HG02610 (cell line): ENCODE results near the gene LYST.
"Not testable (repeated sequence)": the region's sequence is repeated elsewhere in the genome, so short reads cannot be mapped to it uniquely, and the experiment has no call there.

Source experiments
- ATAC-seq: cut with Tn5 transposase; IDR thresholded peaks from one replicate; pipeline ENCODE4 v1.9.1; 2021; ENCODE audit warnings: mild to moderate bottlenecking, moderate library complexity; ENCODE audit not compliant: unreplicated experiment

LYST gene, protein sequence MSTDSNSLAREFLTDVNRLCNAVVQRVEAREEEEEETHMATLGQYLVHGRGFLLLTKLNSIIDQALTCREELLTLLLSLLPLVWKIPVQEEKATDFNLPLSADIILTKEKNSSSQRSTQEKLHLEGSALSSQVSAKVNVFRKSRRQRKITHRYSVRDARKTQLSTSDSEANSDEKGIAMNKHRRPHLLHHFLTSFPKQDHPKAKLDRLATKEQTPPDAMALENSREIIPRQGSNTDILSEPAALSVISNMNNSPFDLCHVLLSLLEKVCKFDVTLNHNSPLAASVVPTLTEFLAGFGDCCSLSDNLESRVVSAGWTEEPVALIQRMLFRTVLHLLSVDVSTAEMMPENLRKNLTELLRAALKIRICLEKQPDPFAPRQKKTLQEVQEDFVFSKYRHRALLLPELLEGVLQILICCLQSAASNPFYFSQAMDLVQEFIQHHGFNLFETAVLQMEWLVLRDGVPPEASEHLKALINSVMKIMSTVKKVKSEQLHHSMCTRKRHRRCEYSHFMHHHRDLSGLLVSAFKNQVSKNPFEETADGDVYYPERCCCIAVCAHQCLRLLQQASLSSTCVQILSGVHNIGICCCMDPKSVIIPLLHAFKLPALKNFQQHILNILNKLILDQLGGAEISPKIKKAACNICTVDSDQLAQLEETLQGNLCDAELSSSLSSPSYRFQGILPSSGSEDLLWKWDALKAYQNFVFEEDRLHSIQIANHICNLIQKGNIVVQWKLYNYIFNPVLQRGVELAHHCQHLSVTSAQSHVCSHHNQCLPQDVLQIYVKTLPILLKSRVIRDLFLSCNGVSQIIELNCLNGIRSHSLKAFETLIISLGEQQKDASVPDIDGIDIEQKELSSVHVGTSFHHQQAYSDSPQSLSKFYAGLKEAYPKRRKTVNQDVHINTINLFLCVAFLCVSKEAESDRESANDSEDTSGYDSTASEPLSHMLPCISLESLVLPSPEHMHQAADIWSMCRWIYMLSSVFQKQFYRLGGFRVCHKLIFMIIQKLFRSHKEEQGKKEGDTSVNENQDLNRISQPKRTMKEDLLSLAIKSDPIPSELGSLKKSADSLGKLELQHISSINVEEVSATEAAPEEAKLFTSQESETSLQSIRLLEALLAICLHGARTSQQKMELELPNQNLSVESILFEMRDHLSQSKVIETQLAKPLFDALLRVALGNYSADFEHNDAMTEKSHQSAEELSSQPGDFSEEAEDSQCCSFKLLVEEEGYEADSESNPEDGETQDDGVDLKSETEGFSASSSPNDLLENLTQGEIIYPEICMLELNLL (N-terminal part only)

DNA sequence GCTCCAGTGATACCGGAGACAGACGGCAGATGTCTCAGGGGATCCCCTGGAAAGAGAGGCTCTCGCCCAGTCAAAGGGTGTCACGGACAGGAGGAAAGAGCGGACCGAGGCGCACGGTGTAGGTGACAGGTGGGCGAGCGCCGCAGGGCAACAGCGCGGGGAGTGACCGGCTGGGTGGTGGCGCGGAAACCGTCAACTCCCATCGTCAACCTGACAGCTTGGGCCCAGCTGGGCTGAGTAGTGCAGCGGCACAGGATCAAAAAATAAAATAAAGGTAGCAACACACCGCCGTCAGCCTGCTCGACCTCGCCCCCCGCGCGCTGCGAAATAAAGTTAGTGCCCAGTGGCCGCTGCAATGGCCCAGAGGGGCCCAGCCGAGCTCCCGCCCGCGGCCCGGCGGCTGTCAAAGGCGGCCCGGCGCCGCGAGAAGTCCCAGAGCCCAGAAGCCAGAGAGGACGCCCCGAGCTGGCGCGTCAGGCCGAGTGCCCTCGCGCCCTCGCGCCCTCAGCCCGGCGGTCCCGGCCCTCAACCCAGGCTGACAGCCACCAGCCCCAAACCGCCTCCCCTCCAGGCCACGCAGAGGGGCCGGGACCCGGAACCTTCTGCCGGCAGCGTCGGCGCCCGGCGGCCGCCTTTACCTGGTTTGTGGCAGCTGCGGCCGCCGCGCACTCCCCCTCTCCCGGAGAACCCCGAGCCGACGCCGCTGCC is at the start of gene LYST:
Gene LYST (minus strand): TSS at position 702 of the 708 bp plus-strand sequence. CDS start 36,489 bp downstream, outside the sequence.
- ATAC-seq, result peak; percentile 48

DNA sequence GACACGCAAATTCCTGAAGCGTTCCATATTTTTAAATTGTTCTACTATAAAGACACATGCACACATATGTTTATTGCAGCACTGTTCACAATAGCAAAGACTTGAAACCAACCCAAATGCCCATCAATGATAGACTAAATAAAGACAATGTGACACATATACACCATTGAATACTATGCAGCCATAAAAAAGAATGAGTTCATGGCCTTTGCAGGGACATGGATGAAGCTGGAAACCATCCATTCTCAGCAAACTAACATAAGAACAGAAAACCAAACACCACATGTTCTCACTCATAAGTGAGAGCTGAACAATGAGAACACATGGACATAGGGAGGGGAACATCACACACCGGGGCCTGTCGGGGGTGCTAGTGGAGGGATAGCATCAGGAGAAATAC is 48.8 kb upstream of the LYST start:
- ATAC-seq, result not testable (repeated sequence)

DNA sequence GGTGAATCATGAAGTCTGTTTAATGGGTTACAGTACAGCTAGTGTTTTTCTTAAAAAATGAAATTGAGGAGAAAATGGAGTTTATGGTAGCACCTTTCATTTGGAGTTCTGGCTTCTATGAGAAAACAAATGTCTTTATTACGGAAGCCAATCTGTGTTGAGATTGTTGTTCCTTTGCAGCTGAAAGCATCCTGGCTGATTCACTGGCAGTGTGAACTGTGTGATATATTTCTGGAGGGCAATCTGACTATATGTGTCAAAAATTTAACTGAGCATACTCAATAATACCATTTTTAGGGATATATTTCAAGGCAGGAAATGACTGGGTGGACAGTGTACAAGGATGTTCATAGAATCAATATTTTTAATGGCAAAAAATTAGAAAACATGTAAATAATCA is 46.6 kb upstream of the LYST start:
- no peak for ATAC-seq

DNA sequence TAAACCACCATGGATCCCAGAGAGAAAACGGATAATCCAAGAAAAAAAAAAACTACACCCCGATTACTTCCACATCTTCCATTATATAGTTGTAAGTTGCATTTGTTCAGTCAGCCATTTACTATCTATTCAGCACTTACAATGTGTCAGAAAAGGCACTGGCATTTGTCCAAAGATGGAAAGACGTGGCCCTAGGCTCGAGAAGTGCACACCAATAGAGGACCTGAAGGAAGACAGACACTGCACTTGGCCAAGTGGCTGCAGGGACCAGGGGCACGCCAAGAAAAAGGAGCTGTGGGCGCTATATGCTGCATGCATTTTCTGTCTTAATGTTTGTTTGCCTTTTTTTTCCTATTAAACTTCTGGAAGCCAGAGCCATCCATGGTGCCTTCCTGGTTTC is 45.2 kb upstream of the LYST start:
- ATAC-seq, result no peak

DNA sequence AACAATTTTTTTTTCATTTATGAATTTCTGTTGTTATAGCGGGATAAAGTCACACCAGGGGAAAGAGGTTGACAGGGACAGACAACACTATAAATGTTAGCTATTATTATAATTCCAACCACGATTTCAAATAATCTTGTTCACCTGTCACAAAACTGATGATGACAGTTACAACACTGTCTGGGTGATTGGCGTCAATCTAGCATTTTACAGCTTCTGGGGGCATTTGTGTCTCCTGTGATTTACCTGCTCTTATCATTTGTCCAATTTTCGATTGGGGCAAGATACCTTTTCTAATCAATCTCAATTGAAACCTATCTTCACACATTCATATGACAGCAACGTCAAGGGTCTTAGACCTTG is 44.6 kb upstream of the LYST start:
- no peak for ATAC-seq

DNA sequence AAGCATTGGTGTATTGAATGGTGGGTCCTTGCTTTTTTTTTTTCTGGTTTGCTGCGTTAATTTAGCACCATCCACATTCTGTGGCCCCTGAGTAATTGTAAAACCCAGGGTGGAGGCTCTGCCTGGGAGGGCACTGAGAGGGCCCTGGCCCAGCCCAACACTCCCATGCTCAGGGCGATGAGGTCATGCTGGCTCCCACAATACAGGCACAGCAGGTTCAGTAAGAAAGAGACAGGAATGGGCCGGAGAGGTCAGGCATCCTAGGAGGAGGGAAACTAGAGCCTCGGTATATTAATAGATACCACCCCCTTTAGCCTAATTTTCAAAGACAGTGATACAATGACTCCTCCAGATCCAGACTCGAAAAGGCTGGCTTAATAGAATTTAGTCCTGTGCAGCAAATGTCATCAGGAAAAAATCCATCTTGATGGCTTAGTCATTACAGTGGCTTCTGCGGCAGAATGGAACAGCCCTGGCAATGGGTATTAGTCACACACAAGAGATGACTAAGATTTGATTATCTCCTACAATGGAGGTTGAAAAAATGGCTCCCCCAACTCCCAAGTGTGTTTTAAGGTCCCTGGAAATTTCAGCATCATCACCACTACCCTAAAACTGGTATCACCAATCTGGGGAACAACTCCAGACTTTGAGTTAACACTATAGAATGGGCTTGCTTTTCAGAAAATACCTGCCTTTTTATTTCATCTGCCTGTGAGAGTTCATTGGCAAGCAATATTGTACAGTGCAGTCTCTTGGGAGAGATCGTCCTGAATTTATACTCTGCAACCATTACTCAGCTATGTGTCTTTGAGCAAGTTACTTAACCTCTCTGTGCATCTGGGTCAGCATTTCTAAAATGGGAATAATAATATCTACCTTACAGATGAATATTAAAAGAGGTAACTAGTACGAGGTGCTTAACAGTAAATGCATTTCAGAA is 43.9 kb upstream of the LYST start:
- ATAC-seq, result peak; percentile 87

DNA sequence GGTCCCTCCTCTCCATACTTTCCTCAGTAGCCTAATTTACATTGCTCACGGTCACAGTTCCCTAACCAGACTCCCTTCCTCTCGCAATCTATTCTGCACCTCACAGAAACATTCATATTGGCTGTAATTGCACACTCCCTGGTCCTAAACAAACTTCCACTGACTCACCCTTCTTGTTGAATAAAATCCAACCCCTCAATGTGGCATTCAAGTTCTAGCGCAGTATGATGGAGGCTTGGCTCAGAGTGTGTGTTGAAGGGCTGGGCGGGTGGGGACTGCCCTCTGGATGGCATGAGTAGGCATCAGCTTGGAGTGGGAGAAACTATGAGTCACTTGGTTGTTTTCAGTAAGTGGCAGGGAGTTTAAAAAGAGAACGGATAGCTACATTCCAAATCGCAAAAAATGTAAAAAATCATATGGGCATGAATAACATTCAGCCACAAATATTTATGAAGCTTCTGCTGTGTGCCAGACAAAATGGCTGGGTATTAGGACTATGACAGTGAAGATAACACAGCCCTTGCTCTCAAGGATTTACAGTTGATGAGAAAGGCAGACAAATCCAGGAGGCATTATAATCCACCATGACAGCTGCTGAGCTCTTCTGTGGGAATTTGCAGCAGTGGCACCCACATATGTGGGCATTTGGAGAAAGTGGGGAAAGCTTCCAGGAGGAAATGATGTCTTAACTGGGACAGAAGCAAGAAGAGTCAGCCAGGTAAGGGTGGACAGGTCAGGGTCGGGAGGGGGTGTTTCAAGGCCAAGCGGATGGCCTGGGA is 42.2 kb upstream of the LYST start:
- no peak for ATAC-seq

DNA sequence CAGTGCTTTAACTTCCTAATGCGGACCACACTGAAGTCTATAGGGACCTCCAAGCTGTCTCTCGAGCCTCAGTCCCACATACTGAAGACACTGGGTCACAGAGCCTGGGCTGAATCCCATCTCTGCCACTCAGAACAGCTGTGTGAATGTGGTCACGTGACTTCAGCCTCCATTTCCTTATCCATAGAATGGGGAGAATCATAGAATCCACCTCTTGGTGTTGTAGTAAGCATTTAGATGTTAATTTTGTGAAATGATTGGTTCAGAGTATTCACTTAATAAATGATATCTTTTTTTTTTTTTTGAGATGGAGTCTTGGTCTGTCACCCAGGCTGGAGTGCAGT is 41.2 kb upstream of the LYST start:
- ATAC-seq, result no peak

DNA sequence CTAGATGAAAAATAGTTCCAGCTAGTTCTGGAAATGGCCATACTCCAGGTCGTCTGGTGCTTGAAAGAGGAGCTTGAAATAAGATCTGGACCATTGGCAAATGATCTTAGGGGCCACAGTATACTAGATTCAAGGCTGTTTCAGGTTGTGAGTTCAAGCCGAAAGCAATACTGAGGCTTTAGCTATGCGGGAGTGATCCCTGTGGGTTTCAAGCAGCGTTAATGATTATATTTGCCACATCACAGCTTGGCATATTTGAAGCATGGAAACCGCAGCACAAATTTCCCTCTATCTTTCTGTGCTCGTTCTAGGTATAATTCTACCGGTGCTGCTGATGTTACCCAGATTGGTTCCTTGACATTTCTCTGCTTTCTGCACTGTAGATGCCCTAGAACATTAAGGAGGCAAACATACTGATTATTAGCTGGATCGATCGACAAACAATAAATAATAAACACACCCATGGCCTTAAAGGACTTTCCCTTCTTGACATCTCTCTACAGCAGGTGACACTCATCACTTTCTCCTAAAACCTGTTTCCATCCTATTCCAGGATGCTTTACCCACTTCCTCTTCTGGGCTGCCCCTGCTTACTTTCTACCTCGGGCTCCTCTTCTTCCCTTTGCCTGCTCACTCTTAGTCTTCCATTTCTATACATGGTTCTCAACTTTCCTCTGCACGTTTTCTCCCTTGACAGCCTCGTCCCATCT is 40.6 kb upstream of the LYST start:
- ATAC-seq, result no peak

DNA sequence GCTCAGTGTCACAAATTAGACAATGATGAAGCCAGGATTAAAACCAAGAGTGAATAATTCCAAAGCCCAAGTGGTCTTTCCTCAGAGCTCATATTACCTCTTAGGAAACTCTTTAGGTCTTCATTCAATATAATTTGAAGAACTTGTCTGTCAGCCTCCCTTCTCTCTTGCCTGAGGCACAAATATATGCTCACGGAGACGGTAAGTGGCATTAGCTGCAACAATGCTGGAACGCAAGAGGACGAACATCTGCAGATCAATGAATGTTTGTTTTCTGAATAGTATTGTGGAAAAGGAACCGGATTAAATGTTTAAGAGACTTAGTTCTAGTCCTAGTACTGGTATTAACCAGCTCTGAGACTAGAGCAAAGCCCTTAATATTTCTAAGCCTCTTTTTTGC is 39.7 kb upstream of the LYST start:
- ATAC-seq, result no peak

DNA sequence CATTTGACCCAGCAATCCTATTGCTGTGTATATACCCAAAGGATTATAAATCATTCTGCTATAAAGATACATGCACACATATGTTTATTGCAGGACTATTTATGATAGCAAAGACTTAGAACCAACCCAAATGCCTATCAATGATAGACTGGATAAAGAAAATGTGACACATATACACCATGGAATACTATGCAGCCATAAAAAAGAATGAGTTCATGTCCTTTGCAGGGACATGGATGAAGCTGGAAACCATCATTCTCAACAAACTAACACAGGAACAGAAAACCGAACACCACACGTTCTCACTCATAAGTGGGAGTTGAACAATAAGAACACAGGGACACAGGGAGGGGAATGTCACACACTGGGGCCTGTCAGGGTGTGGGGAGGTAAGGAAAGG is 37.1 kb upstream of the LYST start:
- ATAC-seq, result not testable (repeated sequence)

DNA sequence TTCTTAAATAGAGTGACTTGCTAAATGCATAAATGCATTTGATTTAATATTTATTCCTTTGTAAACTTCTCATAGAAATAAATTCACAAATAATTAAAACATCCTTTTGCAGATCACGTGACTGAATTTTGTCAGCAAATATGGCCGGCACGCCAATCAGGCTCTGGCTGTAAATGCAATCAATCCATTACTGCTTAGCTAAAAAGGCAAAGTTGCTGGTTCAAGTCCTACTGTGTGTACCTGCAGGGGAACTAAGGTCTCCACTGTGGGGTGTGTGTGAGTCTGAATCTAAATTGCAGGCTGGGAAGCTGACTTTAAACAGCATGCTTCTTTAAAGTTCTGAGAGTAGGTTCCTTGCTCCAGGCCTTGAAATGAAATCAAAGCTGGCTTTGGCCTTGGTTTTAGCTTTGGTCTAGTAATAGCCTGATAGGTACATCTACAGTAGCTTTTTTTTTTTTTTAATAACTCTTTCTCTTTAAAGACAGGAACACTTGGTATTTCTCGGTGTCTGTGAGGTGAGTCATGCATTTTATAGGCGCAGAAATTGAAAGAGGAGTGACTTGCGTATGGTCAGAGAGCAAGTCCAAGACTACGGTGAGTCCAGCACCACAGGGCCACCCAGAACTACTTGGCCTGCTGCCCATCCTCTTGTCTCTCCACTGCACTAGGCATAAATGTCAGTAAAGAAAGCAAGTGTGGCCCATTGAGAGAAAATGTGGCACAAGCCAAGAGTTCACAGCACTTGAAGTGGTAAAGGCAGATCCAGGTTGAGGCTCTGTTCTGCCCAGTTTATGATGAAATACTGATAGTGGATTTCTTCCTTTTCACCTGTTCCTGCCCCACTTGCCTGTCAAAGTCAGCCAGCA is 36.2 kb upstream of the LYST start:
- ATAC-seq, result no peak

DNA sequence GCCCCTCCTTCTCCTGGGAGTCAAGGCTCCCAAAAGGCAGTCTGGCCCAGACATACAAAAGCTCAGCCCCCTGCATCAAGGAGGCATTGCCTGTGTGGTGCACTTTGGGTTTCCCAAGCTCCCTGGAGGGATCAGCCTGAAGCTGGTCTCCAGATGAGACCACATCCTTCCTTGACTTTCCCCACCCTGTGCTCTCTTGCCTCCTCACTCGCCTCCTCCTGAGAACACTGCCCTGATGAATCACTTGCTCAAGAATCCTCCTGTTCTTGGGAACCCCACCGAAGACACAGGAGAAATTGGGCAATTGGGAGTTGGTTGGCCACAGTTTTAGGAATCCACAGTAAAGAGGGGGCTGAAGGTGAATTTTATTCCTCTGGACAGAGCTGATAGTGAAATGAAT is 34.8 kb upstream of the LYST start:
- ATAC-seq, result no peak

DNA sequence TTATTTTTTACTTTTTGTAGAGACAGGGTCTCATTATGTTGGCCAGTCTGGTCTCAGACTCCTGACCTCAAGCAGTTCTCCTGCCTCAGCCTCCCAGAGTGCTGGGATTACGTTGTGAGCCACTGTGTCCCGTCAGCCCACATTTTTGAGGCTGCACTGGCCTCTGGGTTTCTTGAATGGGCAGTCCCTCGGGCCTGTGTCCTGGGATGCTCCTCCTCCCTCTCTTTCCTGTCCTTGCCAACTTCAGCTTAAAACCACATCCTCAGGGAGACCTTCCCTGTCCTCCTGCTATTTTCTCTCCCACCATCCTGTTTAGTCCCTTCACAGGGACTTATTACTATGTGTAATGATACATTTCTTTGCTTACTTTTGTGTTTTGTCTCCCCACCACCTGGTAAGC is 31.4 kb upstream of the LYST start:
- no peak for ATAC-seq

DNA sequence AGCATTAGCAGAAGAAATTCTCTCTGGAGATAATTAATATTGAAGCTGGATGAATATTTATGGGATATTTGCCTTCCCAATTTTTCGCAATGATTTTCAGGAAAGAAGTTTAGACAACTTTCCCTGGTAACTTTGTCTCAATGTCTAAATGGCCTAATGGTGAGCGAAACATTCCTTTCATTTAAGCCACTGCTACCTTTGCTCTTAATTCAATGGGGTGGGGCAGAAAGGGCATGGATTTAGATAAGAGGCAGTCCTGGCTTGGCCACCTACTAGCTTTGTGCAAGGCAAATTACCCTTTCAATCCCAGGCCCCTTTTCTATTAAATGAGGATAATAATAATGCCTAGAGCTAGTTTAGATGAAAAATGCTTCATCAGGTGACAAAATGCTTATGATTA is 27.1 kb upstream of the LYST start:
- ATAC-seq, result no peak

DNA sequence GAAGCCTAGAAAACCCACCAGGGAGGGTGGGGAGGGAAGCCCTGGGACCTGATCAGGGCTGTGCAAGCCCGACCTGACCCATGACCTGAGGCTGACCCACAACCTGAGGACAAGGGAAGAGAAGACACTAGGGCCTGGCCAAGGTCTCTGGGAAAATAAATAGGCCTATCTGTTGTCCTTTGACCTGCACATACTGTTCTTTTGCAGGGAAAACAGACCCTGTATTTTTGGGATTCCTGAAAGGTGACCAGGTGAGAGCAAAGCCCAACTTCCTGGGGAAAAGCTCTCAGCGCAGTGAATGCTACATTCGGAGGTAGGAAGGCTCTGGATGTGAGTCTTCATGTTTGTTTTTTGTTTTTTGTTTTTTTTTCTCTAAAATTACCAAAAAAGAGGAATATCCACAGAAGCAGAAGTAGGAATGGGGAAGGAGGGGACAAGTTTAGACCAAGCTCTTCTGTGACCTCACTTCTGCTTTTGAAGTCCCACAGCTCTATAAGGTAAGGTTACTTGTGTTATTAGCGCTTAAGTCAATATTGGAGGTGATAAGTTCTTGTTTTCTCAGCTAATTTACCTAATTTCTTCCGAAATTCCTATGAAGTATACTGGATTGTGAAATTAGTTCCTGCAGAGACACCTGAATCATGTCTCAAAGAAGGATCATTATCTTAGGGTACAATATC is 26.2 kb upstream of the LYST start:
- ATAC-seq, result peak; percentile 8

DNA sequence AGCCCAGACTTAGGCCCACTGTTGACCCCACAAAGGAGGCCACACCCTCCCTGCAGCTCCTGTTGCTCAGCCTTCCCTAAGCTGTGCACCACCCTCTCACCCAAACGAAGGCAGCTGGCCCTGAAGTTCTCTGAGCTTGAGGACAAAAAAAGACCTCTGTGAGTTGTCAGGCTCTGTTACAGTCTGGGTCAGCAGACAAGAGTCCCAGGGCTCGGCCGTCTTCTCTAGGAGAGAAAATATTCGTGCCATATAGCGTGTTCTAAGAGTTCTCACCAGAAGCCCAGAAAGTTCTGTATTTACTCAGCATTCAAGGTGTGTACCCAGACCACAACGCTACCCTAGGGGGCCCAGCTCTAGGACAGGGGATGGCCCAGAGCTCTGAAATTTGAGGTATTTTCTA is 25.5 kb upstream of the LYST start:
- ATAC-seq, result peak; percentile 53
